GM18505 (cell line): ENCODE data around the gene CNNM4.
"Not testable (repeated sequence)": the region's sequence is repeated elsewhere in the genome, so short reads cannot be mapped to it uniquely, and the experiment has no call there.

Experiments
- ATAC-seq: cut with Tn5 transposase; IDR thresholded peaks from one replicate; pipeline ENCODE4 v1.9.1; 2021; ENCODE audit not compliant: unreplicated experiment
- POLR2A ChIP-seq: IDR thresholded peaks from 4 replicates; pipeline ENCODE4 v1.6.1; 2011; ENCODE audit warnings: borderline replicate concordance; ENCODE audit not compliant: insufficient read depth, insufficient read length; ENCODE audit errors: extremely low read depth

Gene CNNM4

DNA sequence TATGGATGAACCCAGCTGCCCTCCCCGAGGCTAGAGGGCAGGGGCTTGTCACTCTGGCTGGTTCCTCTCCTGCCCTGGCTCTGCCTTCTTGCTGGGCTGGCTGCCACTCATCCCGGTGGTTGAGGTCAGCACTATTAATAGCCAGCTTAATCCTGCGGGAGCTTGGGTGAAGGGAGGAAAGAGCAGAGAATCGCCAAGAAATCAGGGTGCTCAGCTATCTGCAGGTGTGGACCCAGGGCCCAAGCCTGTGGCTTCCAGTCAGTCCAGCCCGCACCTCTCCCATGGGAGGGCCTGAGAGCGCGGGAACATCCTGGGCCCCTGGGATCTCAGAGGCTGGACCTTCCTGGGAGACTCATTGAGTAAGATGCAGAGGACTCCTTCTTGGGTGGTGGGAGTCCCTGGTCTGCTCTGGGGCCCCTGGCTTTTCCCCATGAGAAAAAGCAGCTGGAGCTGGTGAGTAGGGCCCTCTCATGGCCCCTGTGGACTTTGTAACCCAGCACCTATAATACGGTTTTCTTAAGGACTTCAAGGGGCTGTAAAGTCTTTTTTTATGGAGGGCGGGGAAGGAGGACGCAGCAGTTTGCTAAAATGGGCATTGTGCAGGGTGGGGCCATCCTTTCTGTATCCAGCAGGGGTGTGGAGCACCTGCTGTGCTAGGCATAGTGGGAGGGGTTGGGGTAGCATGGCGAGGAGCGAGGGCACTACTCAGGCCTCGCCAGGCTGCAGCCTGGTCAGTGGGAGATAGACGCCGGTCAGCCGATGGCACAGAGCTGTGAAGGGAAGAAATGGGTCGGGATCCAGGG, 27.9 kb downstream of the CNNM4 start:
- no peak for ATAC-seq

DNA sequence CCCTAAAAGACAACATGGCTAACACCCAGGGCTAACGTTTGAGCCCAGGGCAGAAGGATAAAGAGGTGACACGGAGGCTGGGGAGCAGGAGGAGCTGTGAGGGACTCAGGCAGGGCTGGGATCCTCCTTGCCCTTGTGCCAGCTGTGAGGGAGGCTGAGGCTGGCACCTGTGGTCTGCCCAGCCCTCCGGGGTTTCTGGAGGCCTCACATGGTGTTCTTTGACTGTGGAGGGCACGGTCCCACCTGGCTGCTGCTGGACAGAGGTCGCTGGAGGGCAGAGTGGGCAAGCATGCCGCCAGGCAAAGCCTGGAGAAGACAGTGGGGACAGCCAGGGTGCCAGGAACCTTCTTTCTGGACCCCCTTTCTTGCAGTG, 28.5 kb downstream of the CNNM4 start:
- TF ChIP-seq POLR2A, result no peak
- no peak for ATAC-seq

More for the DNA sequence above, 27.9 kb downstream of the CNNM4 start:
- TF ChIP-seq POLR2A, result no peak

DNA sequence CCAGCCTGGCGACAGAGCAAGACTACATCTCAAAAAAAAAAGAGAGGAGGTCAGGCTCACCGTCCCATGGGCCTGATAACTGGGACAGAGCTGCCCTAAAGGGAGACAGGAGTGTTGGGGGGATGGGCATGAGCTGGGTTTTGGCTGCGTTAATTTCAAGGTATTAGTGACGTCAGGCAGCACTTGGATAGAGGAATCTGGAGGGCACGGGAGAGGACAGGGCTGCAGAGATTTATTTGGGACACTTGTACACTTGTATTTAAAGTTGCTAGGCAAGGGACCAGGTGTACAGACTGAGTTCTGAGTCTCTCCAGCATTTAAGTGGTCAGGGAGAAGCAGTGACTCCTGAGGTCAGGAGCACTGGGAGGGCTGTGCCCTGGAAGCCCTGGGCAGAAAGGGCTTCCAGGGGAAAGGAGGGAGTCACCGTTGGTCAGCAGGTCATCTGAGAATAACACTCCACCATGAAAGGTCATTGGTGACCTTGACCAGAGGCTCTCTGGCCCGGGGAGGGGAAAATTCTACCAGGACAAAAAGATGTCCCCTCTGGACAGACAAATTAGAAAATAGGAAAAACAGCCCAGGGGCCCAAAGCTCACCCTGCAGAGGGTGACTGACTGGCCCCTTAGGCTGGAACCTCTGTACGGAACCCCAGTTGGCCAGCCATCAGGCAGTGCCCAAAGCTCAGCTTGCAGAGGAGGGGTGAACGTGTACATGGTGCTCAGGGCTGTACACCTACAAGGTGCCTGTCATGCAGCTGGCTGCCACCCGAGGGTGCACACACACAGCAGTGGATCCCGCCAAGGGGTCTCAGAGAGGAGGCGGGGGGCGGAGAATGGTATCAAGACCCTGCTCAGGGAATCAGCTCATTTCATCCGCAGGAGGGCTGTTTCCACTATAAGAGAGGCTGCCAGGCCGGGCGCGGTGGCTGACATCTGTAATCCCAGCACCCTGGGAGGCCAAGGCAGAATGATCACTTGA, 32.4 kb downstream of the CNNM4 start:
- no peak for ATAC-seq
- no peak for TF ChIP-seq POLR2A

DNA sequence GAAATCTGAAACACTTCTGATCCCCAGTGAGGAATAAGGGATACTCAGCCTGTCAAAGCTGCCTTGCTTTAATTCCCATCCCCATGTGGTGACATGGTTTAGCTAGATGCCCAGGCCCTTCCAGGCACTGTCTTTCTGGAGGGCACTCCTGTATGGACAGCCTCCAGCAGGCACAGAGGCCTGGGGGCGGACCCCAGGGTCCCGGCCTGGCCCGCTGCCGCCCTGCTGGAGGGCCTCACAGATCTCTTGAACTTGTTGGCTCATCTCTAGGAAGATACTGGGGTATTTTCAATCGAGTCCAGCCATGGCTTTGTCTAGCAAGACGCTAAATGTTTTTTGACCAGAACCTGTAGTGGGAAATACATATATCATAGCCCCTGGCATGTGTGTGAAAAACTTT, 34.4 kb downstream of the CNNM4 start:
- no peak for ATAC-seq
- no peak for TF ChIP-seq POLR2A

DNA sequence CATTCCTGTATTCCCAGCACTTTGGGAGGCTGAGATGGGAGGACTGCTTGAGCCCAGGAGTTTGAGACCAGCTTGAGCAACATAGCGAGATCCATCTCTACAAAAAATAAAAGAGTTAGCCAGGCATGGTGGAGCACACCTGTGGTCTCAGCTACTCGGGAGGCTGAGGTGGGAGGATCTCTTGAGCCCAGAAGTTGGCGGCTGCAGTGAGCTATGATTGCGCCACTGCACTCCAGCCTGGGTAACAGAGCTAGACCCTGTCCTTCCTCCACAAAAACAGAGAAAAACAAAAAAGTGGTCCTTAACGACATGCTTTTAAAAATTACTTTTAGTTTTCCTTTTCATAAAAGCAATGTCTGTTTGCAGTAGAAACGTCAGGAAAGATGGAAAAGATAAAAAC, 35.8 kb downstream of the CNNM4 start:
- not testable (repeated sequence) for ATAC-seq

DNA sequence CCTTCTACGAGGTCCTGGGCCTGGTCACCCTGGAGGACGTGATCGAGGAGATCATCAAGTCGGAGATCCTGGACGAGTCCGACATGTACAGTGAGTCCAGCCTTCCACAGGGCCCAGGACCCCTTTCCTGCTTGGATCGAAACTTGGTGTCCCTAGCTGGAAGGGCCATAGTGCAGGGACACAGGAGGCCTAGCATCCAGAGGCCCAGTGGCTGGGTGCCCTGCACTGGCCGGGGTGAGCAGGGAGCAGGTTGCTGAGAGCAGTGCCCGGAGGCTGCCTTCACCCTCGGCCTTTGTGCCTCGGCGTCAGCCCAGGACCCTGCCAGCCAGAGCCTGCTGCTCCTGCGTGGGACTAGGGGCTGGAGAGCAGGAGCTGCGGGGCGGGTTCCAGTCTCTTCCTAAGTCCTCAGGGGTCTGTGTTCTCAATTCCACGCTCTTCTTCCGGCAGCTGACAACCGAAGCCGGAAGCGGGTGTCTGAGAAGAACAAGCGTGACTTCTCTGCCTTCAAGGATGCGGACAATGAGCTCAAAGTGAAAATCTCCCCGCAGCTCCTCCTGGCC, 36.4 kb downstream of the CNNM4 start:
- no peak for TF ChIP-seq POLR2A
- ATAC-seq, result no peak

DNA sequence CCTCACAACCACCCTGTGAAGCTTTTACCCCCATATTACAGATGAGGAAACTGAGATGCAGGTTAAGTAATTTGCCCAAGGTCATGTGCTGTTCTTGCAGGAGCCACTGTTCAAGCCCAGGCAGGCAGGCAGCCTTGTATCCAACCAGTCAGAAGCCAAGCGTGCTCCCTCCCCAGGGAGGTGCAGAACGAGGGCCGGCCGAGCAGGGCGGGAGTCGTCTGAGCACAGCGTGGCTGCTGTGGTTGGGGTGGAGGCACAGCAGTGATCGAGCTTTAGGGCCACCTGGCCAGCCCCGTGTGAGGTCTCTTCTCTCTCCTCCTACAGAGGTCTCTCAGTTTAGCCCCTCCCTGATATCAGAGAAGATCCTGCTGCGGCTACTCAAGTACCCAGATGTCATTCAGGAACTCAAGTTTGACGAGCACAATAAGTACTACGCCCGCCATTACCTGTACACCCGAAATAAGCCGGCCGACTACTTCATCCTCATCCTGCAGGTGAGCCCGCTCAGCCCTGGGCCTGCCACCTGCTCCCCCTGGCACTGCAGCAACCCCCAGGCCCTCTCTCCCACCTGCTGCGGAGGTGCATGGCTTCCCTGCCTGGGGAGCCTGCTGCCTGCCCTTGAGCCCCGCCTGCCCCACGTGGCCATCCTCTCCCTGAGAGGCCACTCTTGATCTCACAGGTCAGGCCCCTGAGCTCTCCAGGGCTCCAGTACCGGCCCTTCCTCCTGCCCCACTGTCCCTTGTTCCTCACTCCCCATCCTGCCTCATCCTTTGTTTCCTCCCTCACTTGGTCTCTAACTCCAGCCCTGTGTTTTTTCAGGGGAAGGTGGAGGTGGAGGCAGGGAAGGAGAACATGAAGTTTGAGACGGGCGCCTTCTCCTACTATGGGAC, 38.3 kb downstream of the CNNM4 start:
- no peak for ATAC-seq
- no peak for TF ChIP-seq POLR2A

DNA sequence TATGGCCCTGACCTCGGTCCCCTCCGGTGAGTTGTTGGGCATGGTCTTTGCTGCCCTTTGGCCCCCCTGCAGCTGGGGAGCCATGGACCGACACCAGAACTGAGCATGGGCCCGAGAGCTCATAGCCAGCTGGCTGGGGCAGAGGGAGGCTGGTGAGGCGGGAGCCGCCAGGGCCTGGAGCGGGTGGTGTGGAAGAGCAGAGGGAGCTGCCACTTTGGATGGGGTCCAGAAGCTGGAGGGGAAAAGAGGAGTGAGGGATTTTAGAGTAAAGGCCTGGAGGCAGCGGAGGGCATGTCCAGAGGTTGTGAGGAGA, 38.9 kb downstream of the CNNM4 start:
- TF ChIP-seq POLR2A, result no peak
- no peak for ATAC-seq

DNA sequence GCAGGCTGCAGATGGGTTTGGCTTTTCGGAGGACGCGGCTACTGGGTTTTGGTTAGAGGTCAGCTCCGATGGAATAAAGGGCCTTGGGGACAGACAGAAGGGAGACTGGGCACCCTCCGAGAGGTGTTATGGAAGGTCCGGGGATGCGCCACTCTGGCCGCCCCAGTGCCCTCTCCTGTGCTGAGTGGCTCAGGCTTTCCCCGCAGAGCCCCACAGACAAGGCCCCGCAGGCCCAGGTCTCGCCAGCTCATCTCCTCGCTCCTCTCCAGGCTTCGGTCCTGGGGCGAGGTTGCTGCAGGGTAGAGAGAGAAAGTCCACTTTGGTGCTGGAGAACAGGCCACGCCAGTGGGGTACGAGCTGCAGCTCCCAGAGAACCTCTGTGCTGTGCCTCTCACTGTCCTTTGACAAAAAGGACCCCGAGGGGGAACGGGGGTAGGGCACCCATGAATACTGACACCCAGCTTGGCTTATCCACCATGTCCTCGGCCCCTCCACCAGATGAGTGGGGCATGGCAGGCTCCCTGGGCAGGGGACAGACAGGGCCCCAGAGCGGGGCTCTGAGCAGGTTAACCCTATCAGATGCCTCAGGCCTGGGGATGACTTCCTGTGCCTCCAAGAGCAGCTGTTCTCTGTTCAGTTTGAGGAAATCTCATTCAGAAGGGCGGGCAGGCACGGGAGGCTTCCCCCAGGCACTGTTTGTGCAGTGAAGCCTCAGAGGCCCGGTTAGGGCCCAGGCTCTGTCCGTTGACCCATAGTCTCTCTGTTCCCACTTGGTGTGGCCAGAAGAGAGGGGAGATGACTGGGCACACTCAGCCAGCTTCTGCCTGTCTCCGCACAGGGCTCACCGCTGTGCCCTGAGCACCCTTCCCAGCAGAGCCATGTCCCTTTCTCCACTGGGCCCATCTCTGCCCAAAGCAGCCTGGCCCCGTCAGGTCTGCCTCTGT, 39.6 kb downstream of the CNNM4 start:
- TF ChIP-seq POLR2A, result no peak
- ATAC-seq, result peak; percentile 18

DNA sequence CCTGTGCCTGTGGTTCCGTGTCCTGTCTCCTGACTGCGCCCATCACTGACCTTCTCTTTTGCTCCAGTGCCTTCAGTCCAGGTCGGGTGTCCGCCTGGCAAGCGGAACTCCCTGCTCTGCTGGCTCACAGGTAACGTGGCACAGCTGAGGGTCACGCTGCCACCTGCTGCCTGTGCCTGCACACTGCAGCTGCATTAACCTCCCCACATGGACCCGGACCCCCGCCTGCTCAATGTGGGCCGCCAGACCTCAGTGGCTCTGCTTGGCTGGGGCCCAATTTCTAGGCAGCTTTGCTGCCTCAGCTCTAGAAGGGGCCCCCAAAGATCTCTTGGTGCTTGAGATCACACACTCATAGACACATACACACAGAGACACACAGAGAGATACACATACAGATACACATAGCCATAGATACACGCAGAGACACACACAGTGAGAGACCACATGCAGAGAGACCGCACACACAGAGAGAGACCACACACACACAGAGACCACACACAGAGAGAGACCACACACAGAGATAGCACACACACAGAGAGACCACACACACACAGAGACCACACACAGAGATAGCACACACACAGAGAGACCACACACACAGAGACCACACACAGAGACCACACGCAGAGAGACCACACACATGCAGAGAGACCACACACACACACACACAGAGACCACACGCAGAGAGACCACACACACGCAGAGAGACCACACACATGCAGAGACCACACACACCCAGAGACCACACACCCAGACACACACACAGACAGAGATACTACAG, 40.5 kb downstream of the CNNM4 start:
- TF ChIP-seq POLR2A, result no peak
- peak; percentile 73 for ATAC-seq
